ENCODE measurements around the gene AMOT.

- TF ChIP-seq CTCF (IDR thresholded peaks at IDR 0.05; ENCODE audit: poor library complexity), result no peak
- TF ChIP-seq EZH2 (IDR thresholded peaks at IDR 0.05; ENCODE audit: borderline replicate concordance), result no peak
- no peak for TF ChIP-seq EZH2phosphoT487 (IDR thresholded peaks at IDR 0.05; ENCODE audit: low read depth, severe bottlenecking, unreplicated experiment)
Observed at GRCh38 chrX:112826023-112826422, 14.6 kb downstream of the AMOT start.
